ENCODE measurements around the gene CREBZF.
"Not testable (repeated sequence)": the region's sequence is repeated elsewhere in the genome, so short reads cannot be mapped to it uniquely, and the experiment has no call there.

GRCh38 chr11:85654343-85654742 lies 10.6 kb downstream of the CREBZF start:
- TF ChIP-seq, protein P1, sequence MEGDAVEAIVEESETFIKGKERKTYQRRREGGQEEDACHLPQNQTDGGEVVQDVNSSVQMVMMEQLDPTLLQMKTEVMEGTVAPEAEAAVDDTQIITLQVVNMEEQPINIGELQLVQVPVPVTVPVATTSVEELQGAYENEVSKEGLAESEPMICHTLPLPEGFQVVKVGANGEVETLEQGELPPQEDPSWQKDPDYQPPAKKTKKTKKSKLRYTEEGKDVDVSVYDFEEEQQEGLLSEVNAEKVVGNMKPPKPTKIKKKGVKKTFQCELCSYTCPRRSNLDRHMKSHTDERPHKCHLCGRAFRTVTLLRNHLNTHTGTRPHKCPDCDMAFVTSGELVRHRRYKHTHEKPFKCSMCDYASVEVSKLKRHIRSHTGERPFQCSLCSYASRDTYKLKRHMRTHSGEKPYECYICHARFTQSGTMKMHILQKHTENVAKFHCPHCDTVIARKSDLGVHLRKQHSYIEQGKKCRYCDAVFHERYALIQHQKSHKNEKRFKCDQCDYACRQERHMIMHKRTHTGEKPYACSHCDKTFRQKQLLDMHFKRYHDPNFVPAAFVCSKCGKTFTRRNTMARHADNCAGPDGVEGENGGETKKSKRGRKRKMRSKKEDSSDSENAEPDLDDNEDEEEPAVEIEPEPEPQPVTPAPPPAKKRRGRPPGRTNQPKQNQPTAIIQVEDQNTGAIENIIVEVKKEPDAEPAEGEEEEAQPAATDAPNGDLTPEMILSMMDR (IDR thresholded peaks at IDR 0.05; ENCODE audit: insufficient read depth, low read depth, low read length), result not testable (repeated sequence)
- TF ChIP-seq EZH2 (IDR thresholded peaks at IDR 0.05; ENCODE audit: insufficient read depth, low read length), result not testable (repeated sequence)
